Bone marrow (tissue), 2 donors: ENCODE measurements around the gene TPD52L1.

ENCODE experiments used
- DNase-seq, 2 donors: peaks; one replicate each; lab custom pipeline; 2025; lab: John Stamatoyannopoulos, UW

Gene TPD52L1

DNA sequence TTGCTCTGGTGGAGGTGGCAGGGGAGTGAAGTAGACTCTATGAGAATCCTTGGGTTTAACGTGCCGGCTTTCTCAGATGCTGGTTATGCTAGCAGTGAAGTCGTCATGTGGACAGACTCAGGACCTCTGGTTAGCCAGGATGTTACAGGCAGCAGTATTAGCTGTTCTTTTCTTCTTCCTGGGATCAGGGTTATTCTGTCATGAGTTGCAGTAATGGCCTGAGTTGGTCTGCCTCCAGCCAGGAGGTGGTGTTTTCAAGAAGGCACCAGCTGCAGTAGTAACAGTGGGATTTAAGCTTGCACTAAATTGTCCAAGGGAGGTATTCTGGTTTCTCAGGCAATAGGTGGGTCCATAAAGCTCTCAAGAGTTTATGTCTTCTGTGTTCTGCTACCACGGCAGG is 91.5 kb downstream of the TPD52L1 start:
- no peak for DNase-seq

DNA sequence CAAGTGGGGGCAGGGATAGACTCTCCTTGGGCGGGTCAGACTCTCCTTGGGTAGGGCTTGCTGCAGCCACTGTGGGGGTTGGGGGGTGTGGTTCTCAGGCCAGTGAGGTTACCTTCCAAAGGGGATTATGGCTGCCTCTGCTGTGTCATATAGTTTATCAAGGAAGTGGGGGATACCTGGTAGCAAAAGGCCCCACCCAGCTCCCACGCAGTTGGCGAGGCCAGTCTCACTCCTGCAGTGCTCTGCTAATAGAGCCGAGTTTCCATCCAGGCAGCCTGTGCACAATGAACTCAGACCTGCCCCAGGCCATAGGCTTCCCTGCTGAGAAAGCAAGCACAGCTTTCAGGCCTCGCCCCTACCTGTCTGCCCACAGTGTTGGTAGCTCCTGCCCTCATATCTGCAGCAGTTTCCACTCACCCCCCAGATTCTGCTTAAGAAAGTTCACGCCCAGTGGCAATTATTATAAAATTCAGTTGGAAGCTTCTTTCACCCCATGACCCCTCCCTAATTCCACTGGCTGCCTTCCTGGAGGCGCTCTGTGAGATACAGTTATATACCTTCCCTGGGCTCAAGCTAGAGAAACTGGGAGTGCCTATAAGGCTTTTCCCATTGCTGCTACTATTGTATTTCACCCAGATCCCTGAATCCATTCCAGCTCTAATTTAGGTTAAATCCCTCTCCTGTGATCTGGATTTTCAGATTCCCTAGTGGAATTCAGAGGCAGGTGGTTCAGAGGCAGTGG is 92.1 kb downstream of the TPD52L1 start:
- DNase-seq, result no peak

DNA sequence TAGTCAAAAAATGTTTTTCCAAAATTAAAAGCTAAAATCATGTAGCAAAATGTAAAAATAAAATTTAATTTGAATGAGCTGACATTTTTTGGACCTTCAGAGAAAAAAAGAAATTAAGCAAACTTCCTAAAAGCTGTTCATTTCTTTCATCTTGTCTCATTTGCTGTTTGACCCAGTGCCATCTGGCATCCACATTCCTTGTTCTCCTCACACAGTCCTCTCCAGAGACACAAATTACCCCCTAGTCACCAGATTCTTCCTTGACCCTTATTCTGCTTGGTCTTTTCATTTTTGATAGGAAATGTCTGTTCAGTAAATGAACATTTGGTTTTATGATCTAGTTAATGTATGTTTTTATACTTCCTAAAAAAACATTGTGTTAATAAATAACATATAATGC is 93.0 kb downstream of the TPD52L1 start:
- DNase-seq, result no peak

DNA sequence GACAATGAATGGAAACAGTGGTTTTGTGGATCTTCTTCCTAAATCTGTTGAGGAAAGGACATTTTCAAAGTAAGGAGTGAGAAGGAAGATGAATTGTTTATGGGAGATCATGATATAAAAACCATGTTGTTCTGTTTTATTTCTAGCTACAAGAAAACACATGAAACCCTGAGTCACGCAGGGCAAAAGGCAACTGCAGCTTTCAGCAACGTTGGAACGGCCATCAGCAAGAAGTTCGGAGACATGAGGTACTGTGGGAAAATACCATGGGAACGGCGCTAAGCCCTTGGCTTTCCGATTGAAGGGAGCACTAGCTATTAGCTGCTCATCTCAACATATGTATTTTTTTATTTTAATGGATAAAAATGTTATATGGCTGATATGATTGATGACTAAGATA is 94.6 kb downstream of the TPD52L1 start:
- no peak for DNase-seq

DNA sequence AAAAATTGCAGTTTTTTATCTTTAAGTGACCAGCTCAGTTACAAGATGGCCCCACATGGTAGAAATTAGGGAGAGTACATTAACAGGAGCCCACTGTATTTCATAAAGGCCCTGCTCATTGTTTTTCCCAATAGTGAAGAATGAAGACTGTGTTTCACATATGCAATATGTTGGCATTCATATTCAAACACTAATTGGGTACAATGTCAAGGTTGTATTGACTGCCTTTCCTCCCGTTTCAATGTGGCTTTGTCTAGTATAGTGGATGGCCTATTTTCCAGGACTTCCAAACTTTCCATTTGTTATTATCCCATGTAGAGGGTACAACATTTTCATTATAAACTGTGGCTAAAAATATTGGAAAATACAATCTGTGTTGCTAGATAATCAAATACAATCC is 96.9 kb downstream of the TPD52L1 start:
- DNase-seq, result no peak

DNA sequence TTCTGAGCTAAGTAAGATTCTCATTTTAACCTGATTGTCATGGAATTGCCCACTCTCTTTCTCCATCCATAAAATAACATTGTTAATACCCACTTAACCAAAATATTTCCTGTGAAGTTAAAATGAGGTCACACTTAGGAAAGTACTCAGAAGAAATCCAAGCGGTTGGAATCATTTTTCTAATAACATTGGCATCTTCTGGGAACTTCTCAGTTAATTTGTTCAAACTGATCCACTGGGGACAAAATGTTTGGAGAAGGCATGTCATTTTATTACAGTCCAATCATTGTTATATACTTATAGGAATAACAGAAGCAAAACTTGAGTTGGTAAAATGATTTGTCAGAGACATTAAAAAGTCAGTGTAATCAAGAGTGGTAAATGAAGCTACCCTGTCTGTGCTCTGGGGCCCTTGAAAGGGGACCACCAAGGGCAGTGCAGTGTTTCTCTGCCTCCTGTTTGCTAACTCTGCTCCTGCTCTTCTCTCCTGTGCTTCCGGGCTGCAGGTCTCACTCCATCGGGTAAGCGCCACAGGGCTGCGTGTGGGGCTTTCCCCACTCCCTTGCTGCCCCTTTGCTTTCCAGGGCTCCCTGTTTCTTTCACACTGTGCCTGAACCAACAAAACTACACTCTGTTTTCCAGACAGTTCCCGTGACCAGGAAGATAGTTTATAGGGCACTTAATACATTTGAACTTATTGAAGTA is 98.1 kb downstream of the TPD52L1 start:
- DNase-seq, result no peak

DNA sequence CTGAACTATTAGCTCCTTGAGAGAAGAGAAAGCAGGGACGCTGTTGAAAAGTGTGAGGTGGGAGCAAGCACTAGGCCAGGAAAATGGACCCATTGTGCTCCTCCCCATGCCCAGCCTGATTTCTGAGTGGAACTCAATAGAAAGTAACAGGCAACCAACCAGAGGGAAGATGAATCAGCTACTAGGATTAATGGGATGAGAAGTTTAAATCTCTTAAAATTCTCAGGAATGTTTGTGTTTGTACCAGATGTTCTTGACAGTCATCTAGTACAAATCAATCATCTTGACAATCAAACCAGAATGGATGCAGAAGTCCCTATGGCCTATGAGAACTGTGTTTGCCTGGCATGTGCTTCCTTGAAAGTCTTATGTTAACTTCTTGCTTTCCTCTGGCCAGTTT is 99.3 kb downstream of the TPD52L1 start:
- DNase-seq, result no peak

DNA sequence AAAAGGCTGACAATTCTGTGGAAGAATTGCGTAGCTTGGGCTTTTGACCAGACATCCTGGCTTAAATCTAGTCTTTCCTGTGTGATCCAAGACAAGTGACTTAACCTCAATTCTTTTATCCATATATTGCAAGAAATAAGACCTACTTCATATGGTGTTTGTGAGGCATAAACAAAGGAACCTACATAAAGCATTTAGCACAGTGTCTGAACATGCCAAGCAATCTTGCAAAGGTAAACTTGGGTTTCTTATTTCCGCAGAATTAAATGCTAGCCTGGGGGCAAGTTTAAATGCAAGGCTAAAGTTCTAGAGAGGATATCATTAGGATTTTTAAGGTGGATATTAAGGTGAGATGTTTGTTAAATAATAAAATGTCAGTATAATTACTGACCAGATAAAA is 100.3 kb downstream of the TPD52L1 start:
- no peak for DNase-seq

DNA sequence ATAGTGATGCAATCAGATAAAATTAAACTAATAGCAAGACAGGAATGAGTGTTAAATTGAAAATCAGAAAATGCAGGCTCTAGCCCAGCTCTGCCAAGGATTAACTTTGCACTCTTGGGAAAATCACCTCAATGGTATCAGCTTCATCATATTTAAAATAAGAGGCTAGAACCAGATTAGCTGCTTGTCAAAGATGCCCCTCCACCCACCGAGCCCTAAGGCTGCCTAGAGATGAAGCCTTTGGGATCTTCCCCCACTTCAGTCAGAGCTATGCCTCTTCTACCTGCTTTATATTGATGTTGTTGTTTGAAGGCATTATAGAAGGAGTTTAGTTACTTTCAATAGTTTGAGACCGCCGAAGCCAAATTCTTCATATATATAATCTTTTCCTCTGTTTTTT is 100.7 kb downstream of the TPD52L1 start:
- DNase-seq, result no peak

DNA sequence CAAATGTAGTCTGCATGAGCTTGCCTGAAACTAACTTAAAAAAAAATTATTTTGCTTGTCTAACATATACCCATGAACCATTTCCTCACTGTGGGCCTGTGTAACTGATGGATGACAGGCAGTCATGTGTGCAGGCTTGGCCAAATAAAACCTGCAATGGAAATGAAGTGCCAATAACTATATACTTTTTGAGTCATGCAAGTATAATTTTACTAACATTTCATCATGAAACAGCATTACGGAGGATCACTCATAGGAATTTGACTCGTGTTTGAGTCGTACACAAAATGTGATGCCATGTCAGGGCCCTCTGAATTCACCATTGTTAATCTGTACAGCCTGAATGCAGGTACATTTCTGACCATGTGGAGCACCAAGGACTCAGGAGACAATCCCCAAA is 101.6 kb downstream of the TPD52L1 start:
- DNase-seq, result no peak

DNA sequence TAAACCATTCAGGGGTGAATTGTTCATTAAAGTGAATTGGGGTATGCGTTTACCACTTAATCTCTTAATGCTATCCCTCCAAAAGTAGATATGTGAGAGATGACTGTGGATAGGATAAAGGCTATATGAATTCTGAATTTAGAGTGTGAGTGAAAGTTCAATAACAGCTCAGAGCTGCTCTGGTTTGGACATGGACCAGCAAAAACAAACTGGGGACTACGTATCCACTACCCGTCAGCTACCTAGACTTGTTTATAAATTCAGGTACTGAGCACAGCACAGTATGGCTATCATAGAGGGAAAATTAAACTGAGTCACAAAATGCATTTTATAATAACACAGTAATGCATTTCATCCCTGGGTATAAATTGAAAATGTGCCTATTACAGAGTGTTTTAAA is 103.8 kb downstream of the TPD52L1 start:
- no peak for DNase-seq

DNA sequence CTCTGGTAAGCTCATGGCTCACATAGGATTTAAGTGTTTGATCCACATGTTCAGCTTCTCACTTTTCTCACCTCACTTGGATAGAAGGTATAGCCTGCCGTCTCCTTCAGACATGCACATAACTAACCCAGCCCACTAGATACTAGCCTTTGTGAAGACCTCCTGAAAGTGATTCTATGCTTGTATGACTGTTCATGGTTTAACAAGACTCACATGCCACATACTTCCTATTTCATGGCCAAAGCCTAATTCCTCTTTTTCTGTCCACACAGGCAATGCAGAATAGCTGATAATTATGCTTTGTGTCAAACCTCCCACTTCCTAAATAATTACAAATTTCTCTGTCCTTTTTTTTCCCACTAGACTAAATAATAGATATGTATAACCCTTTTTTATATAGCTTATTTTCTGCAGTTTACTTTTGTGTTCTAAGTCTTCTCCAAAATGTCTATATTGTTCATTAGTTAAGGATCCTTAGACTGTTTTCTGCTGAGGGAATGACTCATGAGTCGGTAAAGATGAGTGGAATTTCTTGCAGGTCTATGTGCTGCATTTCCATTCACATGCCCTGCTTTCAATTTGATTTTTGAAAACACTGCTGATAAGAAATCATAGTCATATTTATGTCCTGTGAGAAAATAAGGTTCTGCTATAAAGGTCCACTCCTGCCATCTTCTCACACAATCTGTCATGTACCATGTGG is 105.2 kb downstream of the TPD52L1 start:
- DNase-seq, result no peak

DNA sequence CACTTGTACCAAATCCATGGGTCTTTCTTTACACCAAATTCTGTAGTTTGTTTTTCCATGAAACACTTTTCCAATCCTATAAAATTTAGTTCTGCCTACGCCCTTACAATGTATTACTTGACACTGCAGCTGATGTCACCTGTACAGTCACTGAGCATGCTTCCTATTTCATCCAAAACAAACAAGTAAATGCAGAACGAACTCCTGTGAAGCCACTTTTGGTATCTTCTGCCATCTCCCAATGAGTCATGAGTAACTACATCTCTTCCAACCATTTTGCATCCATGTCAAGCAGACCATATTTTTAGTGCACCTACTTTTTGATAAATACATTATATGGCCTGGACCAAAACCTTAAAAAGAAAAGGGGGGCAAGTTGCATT is 105.8 kb downstream of the TPD52L1 start:
- no peak for DNase-seq

DNA sequence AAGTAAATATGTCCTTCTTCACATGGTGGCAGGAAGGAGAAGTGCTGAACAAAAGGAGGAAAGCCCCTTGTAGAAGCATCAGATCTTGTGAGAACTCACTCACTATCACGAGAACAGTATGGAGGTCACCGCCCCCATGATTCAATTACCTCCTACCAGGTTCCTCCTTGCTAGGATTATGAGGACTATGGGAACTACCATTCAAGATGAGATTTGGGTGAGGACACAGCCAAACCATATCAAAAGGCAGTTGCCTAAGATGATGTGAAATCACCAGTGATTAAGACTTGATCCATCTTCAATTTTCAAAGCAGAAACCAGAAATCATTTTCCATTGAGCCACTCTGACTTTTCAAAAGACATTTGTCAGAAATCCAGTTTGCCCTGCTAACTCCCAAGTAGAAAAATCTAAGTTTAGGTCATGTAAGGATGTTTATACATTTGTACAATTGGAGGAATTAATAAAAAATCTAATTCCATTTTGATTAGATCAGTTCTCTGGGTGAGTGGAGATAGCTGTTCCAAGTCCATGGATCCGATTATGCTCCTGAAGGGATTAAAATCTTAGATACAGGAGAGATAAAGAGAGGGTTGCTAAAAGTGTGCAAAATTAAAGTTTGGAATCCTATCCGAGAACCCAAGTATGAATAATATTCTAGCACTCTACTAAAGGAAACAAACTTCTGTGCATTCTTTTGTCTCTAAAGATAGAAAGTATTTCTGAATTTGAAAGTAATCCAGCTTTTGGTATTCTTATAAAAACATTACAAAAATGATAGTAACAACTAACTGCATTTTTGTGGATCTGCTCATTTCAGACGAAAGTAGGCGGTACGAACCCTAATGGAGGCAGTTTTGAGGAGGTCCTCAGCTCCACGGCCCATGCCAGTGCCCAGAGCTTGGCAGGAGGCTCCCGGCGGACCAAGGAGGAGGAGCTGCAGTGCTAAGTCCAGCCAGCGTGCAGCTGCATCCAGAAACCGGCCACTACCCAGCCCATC is 108.7 kb downstream of the TPD52L1 start:
- no peak for DNase-seq

DNA sequence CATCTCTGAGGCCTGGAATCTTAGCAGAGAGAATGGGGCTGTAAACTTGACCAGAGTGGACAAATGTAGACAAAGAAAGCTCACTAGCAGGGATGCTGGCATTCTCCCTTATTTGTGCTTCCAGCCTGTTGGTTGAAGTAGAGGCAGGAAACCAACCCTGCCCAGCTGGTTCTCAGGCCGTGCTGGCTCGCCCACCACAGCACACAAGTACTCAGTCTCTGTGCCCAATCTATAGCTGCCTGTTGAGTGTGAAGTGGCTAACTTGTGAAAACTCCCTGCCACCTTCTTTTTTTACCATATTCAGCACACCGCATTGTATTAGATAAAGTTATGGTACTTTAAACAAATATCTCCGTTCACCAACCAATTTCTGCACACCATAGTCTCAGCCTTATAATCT is 110.9 kb downstream of the TPD52L1 start:
- no peak for DNase-seq

DNA sequence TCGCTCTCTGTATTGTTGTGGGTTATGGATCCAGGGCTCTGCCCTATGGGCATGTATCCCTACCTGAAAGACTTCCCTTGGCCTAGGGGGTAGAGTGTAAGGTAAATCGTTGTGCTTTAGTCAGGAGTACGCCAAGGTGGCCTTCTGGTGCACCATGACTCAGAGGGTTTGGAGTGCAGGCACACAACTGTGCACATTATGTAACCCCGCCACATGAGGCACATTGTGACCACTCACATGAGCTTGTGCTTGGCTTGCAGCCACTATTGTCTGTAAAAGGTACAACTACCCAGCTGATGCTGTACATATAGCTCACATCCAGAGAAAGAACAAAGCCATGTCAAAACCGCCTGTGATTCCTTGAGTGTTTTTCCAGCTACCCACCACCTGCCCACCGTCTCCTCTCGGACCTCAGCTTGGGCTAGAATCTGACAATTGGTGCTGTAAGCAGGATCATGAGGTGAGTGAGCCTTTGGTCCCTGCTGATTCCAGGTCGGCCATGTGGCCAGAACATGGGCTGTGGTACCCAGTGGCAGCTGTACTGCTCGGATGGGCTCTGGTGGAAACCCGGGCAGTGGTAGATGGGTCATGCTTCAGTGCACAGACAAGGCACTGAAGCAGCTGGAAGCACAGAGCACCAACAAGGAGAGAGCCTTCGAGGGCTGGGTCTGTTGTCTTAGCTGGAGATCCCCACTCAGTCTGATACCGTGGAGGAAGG is 114.4 kb downstream of the TPD52L1 start:
- DNase-seq, result no peak

DNA sequence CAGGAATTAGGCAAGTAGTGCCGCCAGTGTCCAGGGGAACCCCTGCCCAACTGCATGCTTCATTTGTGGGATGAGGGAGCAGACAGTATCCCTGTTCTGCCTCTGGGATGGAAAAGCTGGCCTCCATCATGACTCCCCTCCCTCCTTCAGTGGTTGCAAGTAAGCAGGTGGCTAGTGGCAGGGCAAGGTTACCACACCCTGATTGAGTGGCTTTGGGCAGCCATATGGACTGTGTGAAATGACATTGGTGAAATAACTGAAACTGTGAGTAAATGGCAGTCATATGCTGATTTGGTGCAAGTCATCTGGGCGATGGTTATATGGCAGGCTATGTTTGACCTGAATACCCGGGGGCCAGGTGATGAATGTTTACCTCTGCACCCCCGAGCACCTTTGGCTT is 115.2 kb downstream of the TPD52L1 start:
- DNase-seq, result no peak

DNA sequence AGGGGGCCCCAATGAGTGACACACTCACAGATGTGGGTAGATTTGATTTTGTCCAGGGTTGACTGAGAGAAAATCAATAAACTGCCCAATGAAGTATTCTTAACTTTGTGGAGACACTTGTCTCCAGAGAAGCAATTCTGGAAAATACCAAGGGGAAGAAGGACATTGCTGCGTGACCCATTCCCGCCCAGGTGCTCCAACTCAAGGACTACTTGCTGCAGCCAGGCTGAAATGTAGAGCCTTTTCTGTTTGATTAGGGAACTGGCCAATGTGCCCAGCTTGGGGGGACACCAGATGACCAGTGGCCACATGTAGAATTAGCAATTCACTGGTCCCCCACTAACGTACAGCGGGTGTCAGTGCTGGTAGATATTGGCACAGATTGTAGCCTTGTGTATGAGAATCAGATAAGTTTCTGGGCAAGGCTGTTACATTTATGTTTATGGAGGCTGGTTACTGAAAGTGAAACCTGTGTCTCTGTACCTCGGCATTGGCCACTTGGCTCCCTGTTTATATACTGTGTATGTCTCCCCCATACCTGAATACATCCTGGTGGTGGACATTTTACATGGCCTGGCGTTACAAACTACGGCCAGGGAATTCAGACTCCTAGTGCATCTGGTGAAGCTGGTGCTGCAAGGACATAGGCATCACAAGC is 115.9 kb downstream of the TPD52L1 start:
- DNase-seq, result no peak

DNA sequence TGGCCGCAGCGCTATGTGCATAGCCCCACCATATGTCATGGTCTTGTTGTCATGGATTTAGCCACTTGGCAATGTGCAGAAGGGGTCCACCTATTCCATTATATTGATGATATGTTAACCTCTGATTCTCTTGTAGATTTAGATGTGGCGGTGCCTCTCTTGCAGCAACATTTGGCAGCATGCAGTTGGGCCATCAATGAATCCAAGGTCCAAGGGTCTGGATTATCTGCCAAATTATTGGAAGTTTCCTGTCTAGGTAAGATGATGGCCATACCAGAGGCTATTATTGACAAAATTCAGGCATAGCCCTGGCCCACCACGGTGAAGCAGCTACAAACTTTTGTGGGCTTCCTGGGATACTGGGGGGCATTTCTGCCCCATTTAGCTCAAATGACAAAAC is 116.8 kb downstream of the TPD52L1 start:
- DNase-seq, result no peak

DNA sequence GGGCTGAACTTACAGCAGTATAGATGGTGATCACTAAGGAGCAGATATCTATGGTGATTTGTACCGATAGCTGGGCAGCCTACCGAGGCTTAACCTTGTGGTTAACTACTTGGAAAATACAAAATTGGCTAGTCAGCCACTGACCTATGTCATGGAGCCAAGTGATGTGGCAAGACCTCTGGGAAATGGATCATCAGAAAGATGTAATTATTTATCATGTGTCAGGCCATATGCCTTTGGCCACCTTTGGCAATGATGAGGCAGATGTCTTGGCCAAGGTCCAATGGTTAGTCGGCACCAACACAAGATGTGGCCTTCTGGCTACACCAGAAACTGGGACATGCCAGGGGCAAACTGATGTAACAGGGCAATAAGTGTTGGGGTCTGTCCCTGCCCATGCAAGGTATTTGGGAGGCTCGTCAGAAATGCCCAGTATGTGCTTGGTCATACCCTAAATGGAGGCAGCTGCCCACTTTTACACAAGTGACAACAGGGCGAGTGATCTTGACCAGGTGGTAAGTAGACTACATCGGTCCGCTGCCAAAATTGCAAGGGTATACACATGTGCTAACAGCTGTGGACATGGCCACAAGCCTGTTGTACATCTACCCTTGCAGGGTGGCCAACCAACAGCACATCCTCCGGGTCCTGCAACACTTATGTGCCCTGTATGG is 118.0 kb downstream of the TPD52L1 start:
- DNase-seq, result no peak
